Bronchial epithelial cell (primary cell): ENCODE results near the gene PPOX. TPM values are rescaled to one million over a fixed set of nuclear protein-coding genes. Genes with fewer than 3 reads are reported as not detected.

ENCODE experiments used
- DNase-seq: peaks from one replicate; pipeline ENCODE4 v3.0.0-alpha.2; 2010; ENCODE audit warnings: low read depth
- FAIRE-seq: peaks from 2 replicates; lab custom pipeline; 2011; peaks lifted over from hg19 to GRCh38; lab: Jason Lieb, UNC
- H3K27me3 ChIP-seq: 2 replicates; pipeline ENCODE4 v1.5.1; 2011; ENCODE audit warnings: low read length; ENCODE audit not compliant: control insufficient read depth, insufficient read depth
- H3K36me3 ChIP-seq: 2 replicates; pipeline ENCODE4 v1.5.1; 2011; ENCODE audit warnings: low read length; ENCODE audit not compliant: control insufficient read depth, insufficient read depth
- H3K4me3 ChIP-seq: 2 replicates; pipeline ENCODE4 v1.5.1; 2011; ENCODE audit warnings: mild to moderate bottlenecking, low read depth, low read length, control low read depth
- CTCF ChIP-seq: IDR thresholded peaks from 2 replicates; pipeline ENCODE4 v1.5.1; 2011; ENCODE audit warnings: mild to moderate bottlenecking, moderate library complexity, low read length, control low read depth, inconsistent platforms; ENCODE audit not compliant: insufficient read depth, severe bottlenecking
- total RNA-seq: library from RNA; depleted of rRNA; stranded (reverse); fragments of >200 nt; gene quantifications from 2 replicates; pipeline ENCODE4 v1.2.1, GENCODE V29; 2014

PPOX gene
- total RNA-seq, 1 donor from 2014 or later = 10.0 TPM

- Histone ChIP-seq H3K36me3 (peaks cover 21% of the 10 kb centered on the region), H3K27me3 (no peaks in the 10 kb centered on the region), H3K4me3 (no peak overlapping the region)
- FAIRE-seq (no peak), DNase-seq (no peak)
- TF ChIP-seq CTCF = no peak
Measured at GRCh38 chr1:161174911-161175310, 8.7 kb downstream of the PPOX start.

GRCh38 chr1:161175771-161176453 is 9.7 kb downstream of the PPOX start:
- FAIRE-seq (no peak), DNase-seq (no peak)
- H3K4me3 ChIP-seq = no peak overlapping the region
- no peak for TF ChIP-seq CTCF
- H3K36me3 ChIP-seq = peaks cover 20% of the 10 kb centered on the region
- H3K27me3 ChIP-seq = no peaks in the 10 kb centered on the region

GRCh38 chr1:161176468-161177111 is 10.4 kb downstream of the PPOX start:
- DNase-seq = no peak
- Histone ChIP-seq H3K36me3 (peaks cover 17% of the 10 kb centered on the region), H3K27me3 (no peaks in the 10 kb centered on the region), H3K4me3 (peak overlapping the region; percentile 92)
- FAIRE-seq = no peak
- no peak for TF ChIP-seq CTCF

GRCh38 chr1:161177112-161177935 is 11.1 kb downstream of the PPOX start, which contains the start of gene B4GALT3:
Gene B4GALT3, minus strand, starts transcription at chr1:161177507. Its CDS starts 1,447 bp downstream, at chr1:161176060.
- no peaks in the 10 kb centered on the region for H3K27me3 ChIP-seq
- H3K36me3 ChIP-seq = peaks cover 15% of the 10 kb centered on the region
- peak; percentile 59 for DNase-seq
- no peak for FAIRE-seq
- peak within 1 kb of the TSS; percentile 92 for H3K4me3 ChIP-seq
- TF ChIP-seq CTCF = peak; percentile 5

GRCh38 chr1:161177936-161178244 is 11.7 kb downstream of the PPOX start:
- no peak for FAIRE-seq
- Histone ChIP-seq H3K27me3 (no peaks in the 10 kb centered on the region), H3K4me3 (peak overlapping the region; percentile 92), H3K36me3 (peaks cover 14% of the 10 kb centered on the region)
- no peak for TF ChIP-seq CTCF
- no peak for DNase-seq
